Heart right ventricle (tissue), 16 donors: ENCODE results near the gene DUS4L. TPM values are rescaled to one million over a fixed set of nuclear protein-coding genes. Genes with fewer than 3 reads are reported as not detected.

ENCODE experiments used
- ATAC-seq, 8 donors: fragments of 200-7000 bp; cut with Tn5 transposase; one replicate each; pipeline ENCODE4 v1.9.1; 2020; ENCODE audit warnings: mild to moderate bottlenecking in 8 of 8, moderate library complexity in 8 of 8, moderate number of reproducible peaks in 1 of 8
- DNase-seq, 2 donors: peaks; one replicate each; pipeline ENCODE4 v3.0.0-alpha.2; 2020
- H3K27ac ChIP-seq, 10 donors: fragments of 200-600 bp; sonication (generic) in 2 of 10; one replicate each; pipeline versions ENCODE4 v1.5.0 to v1.8.0; 2020 to 2022; ENCODE audit warnings: mild to moderate bottlenecking in 3 of 10
- H3K27me3 ChIP-seq, 7 donors: fragments of 200-600 bp; one replicate each; pipeline ENCODE4 v1.8.0; 2021 to 2022; ENCODE audit warnings: mild to moderate bottlenecking in 2 of 7
- H3K36me3 ChIP-seq, 9 donors: fragments of 200-600 bp; sonication (generic) in 1 of 9; one replicate each; pipeline versions ENCODE4 v1.5.0 to v1.8.0; 2020 to 2022; ENCODE audit warnings: mild to moderate bottlenecking in 2 of 9
- H3K4me1 ChIP-seq, 9 donors: fragments of 200-600 bp; sonication (generic) in 1 of 9; one replicate each; pipeline versions ENCODE4 v1.5.0 to v1.8.0; 2020 to 2022; ENCODE audit warnings: mild to moderate bottlenecking in 4 of 9
- H3K4me3 ChIP-seq, 10 donors: fragments of 200-600 bp; sonication (generic) in 2 of 10; one replicate each; pipeline versions ENCODE4 v1.5.0 to v1.8.0; 2020 to 2022; ENCODE audit warnings: mild to moderate bottlenecking in 7 of 10, moderate library complexity in 2 of 10
- H3K9me3 ChIP-seq, 11 donors: fragments of 200-600 bp in 10 of 11; sonication (generic) in 2 of 11; one replicate each; pipeline versions ENCODE4 v1.5.0 to v1.8.0; 2013 to 2022; ENCODE audit warnings: mild to moderate bottlenecking in 2 of 11, control low read depth in 1 of 11, moderate library complexity in 1 of 11
- WGBS, 2 donors: extraction: QIAGEN DNeasy Blood & Tissue Kit; methylation state at CpG; one replicate each; pipeline ENCODE4 v1.1.7; 2013; ENCODE audit warnings: inconsistent platforms in 1 of 2; 5-methylcytosine and 5-hydroxymethylcytosine counted together
- intact Hi-C, 10 donors: fragments of 100-400 bp; cut with DNase I; formaldehyde crosslinking; loops; one replicate each; pipeline versions ENCODE4 v1.11.1 to v1.14.2; 2022
- polyA plus RNA-seq, 2 donors: library from polyadenylated mRNA; stranded (reverse); fragments of 200-250 nt; gene quantifications; one replicate each; pipeline ENCODE4 v1.2.3, GENCODE V29; 2013
- total RNA-seq, 10 donors: library from RNA; stranded (reverse); fragmentation: NEBNext Ultra II Directional in 3 of 10; extraction: Animal tissue kit (Norgen Biotek cat#: 25700) in 3 of 10; gene quantifications; one replicate each; pipeline versions ENCODE4 v1.2.1 to v1.2.4, GENCODE V29; 2021 to 2023
- TF ChIP-seq, protein P1 (sequence below), 9 donors: fragments of 200-600 bp; sonication (generic) in 2 of 9; IDR thresholded peaks; one replicate each; pipeline versions ENCODE4 v1.5.0 to v1.8.0; 2021 to 2022; ENCODE audit warnings: antibody characterized with exemption in 9 of 9, mild to moderate bottlenecking in 5 of 9, moderate library complexity in 1 of 9
- donor health status: Arrhythmogenic right ventricular cardiomyopathy.
- donor health status: ischemic (EF 13 %, LVEDD 7.1; RV severe dilation, severe dysfunction).
- donor health status: healthy with polysubstance abuse.
- donor health status: DM: no; HTN: yes; CAD: no.
- donor health status: DM: no; HTN: no; CAD: no.
- donor health status: ischemic (EF 25% LVEDD 6.9; RV normal size, moderate dysfunction).
- donor health status: ischemic (EF 25% LVEDD 5.7; RV mildly dilated, moderate dysfunction).
- donor health status: healthy.
- donor health status: DM: yes; HTN: yes; CAD: no.
- donor health status: Ischemic cardiomyopathy.
- donor health status: ischemic (EF 35%, LVEDD 5.7; RV mildly dilated, moderate dysfunction).
- donor health status: nonischemic (EF 11% LVEDD 7.7; RV severe dilation, severe dysfunction).
- donor health status: DM: yes; HTN: yes; CAD: no.
- donor health status: PGD.
- donor health status: ischemic (EF 29% LVEDD 5.4; RV normal size, mild dysfunction).
- donor health status: nonischemic (EF 23%, LVEDD 6.1; RV moderate dilation, normal function).

DUS4L gene
- total and polyA plus RNA-seq, 12 donors = 3.0 to 10.6 (median 8.9) TPM

DNA sequence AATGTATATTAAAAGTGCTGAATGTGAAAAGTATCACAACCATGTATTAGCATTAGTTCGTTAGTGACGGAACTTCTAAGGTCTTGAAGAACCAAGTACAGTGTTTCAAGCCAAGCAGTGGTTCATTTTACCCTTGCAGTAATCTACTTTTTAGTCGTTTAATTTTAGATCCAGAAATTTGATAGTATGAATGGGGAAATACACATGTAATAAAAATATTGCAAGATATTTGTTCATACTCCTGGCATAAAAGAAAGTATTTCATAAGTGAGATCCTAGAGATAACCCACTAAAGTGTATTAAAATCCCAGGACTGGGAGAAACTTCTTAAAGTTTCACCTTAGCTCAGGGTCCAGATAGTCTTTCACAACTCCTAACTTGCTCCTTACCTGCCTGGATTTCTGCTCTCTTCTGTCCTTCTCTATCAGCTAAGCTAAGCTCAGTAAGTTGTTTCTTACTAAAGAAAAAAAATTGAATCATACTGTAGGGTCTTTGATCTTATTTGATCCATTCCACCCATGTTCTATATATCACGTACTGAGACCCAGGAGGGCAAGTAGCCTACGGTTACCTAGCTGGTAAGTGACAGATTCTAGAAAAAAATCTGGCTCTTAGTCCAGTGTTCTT is 17.7 kb downstream of the DUS4L start:
- ATAC-seq (no peak), DNase-seq (no peak)
- no peaks in the 10 kb centered on the region for H3K27me3 ChIP-seq
- intact Hi-C loops = loop anchor here in 5 of 10 donors (2.0 to 10.0 kb wide), 11 partner anchors 13 to 387 kb away; partner anchors contain the start of genes GPR22 (in 2 of the 5) and CBLL1 (in 1 of the 5)
- H3K27ac ChIP-seq = peak overlapping the region in 8 of 10 donors; percentile 96 to 99 (median 98)
- WGBS, 2 donors = 21 to 26% methylated on average over 5 of the region's 5 CpGs
- peak overlapping the region; percentile 56 to 90 (median 74) for H3K4me3 ChIP-seq
- peaks cover 0 to 38% (median 10%) of the 10 kb centered on the region in 9 donors for H3K36me3 ChIP-seq
- TF ChIP-seq, protein P1, sequence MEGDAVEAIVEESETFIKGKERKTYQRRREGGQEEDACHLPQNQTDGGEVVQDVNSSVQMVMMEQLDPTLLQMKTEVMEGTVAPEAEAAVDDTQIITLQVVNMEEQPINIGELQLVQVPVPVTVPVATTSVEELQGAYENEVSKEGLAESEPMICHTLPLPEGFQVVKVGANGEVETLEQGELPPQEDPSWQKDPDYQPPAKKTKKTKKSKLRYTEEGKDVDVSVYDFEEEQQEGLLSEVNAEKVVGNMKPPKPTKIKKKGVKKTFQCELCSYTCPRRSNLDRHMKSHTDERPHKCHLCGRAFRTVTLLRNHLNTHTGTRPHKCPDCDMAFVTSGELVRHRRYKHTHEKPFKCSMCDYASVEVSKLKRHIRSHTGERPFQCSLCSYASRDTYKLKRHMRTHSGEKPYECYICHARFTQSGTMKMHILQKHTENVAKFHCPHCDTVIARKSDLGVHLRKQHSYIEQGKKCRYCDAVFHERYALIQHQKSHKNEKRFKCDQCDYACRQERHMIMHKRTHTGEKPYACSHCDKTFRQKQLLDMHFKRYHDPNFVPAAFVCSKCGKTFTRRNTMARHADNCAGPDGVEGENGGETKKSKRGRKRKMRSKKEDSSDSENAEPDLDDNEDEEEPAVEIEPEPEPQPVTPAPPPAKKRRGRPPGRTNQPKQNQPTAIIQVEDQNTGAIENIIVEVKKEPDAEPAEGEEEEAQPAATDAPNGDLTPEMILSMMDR (IDR thresholded peaks at IDR 0.05) = no peak
- H3K4me1 ChIP-seq = peaks cover 0 to 58% (median 31%) of the 10 kb centered on the region in 9 donors
- no peaks in the 10 kb centered on the region for H3K9me3 ChIP-seq

DNA sequence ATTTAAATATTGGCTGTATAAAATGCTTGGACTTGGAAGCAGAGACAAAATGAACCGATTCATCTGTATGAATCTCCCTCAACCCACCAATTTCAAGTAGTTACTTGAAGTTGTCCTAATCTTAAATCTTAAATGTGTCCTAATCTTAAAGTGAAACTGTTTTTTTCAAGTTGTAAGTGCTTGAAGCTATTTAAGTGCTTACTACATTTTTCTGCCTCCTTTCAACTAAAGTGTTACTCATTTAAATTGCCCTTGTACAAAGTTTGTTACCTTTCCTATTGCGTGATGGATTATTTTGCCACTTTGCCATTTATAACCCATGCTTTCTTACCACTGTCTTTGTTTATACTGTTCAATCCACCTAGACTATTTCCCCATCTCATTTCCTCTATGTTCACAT is 19.1 kb downstream of the DUS4L start:
- Histone ChIP-seq H3K27ac (peak overlapping the region in 4 of 10 donors; percentile 28 to 99 (median 71)), H3K27me3 (no peaks in the 10 kb centered on the region), H3K36me3 (peaks cover 0 to 47% (median 10%) of the 10 kb centered on the region in 9 donors), H3K9me3 (no peaks in the 10 kb centered on the region), H3K4me3 (peak overlapping the region in 5 of 10 donors; percentile 65 to 90 (median 86)), H3K4me1 (peaks cover 0 to 58% (median 31%) of the 10 kb centered on the region in 9 donors)
- ATAC-seq (no peak), DNase-seq (no peak)
- TF ChIP-seq, protein P1 (IDR thresholded peaks at IDR 0.05) = no peak
- intact Hi-C loops = loop anchor here in 5 of 10 donors (5.0 to 10.0 kb wide), 9 partner anchors 106 to 388 kb away; partner anchors contain the start of genes GPR22 (in 2 of the 5) and CBLL1 (in 1 of the 5)
- WGBS, 2 donors = 66% methylated on average over 2 of the region's 2 CpGs

DNA sequence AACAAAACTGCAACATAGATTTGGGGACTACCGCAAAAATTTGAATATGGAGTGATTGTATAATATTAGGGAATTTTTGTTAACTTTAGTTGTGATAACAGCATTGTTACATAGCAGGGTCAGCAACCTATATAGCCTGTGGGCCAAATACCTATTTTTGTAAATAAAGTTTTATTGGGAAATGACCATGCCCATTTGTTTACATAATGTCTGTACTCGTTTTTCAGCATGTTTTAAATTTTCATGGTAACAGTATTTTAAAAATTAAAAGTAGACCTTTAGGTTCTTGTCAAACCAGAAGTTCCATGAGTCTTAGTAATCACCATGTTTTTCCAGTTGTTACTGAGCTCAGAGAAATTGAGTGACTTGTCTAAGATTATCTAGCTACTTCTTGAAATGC is 20.9 kb downstream of the DUS4L start:
- ATAC-seq = no peak
- 91 to 94% methylated on average over 2 of the region's 2 CpGs for WGBS, 2 donors
- intact Hi-C loops = loop anchor here in 5 of 10 donors (5.0 to 10.0 kb wide), 9 partner anchors 107 to 390 kb away; partner anchors contain the start of genes GPR22 (in 2 of the 5) and CBLL1 (in 1 of the 5)

DNA sequence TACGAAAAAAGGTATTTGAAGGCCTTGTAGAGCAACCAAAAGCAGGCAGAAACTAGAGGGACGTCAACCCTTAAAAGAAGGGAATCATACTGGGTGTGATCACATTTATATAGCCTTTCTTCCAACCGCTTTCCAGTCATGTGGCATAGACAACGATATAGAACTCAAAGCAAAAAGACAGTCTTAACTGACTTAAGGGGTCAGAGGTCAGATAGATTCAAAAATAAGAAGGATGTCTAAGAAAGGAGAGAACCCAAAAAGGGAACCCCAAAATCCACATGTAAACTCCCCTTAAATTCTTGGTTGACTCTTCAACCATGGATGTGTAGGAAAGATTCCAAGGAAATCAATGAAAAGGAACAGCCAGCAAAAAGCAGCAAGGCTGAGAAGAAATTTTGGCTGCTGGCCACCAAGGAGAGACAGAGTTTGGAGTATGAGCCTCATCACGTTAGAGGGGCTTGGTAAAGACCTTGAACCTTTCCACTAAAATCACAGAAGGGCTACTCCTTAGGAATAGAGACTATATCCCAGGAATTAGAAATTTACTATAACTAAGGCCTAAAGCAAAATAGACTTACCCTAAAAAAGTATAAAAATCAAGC is 24.9 kb downstream of the DUS4L start:
- DNase-seq = no peak
- intact Hi-C loops = loop anchor here in 4 of 10 donors (10.0 kb wide), 4 partner anchors 114 to 394 kb away; partner anchors contain the start of gene GPR22 (in 1 of the 4)
- WGBS, 2 donors = 90% methylated on average over 5 of the region's 5 CpGs
- TF ChIP-seq, protein P1 (IDR thresholded peaks at IDR 0.05) = no peak
- Histone ChIP-seq H3K27ac (peak overlapping the region in 1 of 10 donors; percentile 17), H3K4me3 (no peak overlapping the region), H3K27me3 (no peaks in the 10 kb centered on the region), H3K36me3 (peaks cover 0 to 65% (median 10%) of the 10 kb centered on the region in 9 donors), H3K9me3 (no peaks in the 10 kb centered on the region), H3K4me1 (peaks cover 0 to 54% (median 13%) of the 10 kb centered on the region in 9 donors)
- no peak for ATAC-seq

More for the DNA sequence above, 20.9 kb downstream of the DUS4L start:
- TF ChIP-seq, protein P1 (IDR thresholded peaks at IDR 0.05) = no peak
- H3K27me3 ChIP-seq = no peaks in the 10 kb centered on the region
- DNase-seq = no peak
- no peak overlapping the region for H3K27ac ChIP-seq
- peaks cover 0 to 61% (median 10%) of the 10 kb centered on the region in 9 donors for H3K36me3 ChIP-seq
- H3K9me3 ChIP-seq = no peaks in the 10 kb centered on the region
- peaks cover 0 to 53% (median 31%) of the 10 kb centered on the region in 9 donors for H3K4me1 ChIP-seq
- no peak overlapping the region for H3K4me3 ChIP-seq
